Fibroblast of mammary gland (primary cell): ENCODE measurements around the gene EVA1C.

ENCODE experiments used
- DNase-seq: peaks from one replicate; pipeline ENCODE4 v3.0.0-alpha.2; 2010; ENCODE audit warnings: low read depth
- H3K4me3 ChIP-seq: 2 replicates; pipeline ENCODE4 v1.5.1; 2011; ENCODE audit warnings: low read depth, mild to moderate bottlenecking, low read length, moderate library complexity; ENCODE audit not compliant: control insufficient read depth
- TF ChIP-seq, protein P1 (sequence below): conservative IDR thresholded peaks from 2 replicates; pipeline ENCODE4 v1.5.1; 2011; ENCODE audit warnings: low read depth, low read length, inconsistent platforms; ENCODE audit not compliant: control insufficient read depth, insufficient read depth

EVA1C gene

DNA sequence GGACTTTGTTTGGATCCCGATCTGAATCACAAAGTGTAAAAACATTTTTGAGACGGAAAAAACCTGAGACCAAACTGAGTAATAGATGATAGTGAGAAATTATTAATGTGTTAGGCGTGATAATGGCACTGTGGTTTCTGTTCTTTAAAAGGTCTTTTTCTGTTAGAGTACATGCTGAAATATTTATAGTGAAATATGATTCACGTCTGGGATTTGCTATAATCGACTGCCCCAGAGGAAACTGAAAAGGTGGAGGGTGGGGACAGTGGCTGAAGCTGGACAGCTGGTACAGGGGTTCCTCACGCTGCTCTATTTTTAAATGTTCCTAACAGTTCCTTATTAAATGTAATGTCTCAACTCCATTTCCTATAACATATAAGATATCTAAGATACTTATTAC is 30.9 kb upstream of the EVA1C start:
- no peak overlapping the region for H3K4me3 ChIP-seq
- no peak for DNase-seq
- TF ChIP-seq, protein P1, sequence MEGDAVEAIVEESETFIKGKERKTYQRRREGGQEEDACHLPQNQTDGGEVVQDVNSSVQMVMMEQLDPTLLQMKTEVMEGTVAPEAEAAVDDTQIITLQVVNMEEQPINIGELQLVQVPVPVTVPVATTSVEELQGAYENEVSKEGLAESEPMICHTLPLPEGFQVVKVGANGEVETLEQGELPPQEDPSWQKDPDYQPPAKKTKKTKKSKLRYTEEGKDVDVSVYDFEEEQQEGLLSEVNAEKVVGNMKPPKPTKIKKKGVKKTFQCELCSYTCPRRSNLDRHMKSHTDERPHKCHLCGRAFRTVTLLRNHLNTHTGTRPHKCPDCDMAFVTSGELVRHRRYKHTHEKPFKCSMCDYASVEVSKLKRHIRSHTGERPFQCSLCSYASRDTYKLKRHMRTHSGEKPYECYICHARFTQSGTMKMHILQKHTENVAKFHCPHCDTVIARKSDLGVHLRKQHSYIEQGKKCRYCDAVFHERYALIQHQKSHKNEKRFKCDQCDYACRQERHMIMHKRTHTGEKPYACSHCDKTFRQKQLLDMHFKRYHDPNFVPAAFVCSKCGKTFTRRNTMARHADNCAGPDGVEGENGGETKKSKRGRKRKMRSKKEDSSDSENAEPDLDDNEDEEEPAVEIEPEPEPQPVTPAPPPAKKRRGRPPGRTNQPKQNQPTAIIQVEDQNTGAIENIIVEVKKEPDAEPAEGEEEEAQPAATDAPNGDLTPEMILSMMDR, result no peak

DNA sequence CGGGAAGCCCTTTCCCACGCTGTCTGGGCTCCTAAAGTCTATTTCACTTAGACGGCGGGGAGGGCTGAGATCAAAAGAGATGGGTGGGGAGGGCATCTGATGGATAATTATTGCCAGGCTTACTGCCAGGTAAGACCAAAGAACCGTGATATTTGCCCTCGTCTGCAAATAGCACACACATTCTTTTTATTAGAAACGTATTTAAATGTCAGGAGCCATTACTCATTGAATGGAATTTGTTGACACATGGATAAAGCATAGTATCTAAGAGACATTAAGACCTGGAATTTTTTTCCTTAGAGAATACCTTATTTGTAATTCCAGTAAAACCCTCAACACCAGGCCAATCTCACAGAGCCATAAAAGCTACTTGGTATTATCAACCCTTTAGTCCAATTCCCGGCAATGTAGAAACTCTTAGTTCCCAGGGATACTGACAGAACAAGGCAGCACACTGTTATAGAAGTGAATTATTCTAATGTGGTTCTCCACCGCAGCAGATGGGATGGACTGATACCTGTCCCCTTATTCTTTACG is 30.3 kb upstream of the EVA1C start:
- no peak overlapping the region for H3K4me3 ChIP-seq
- TF ChIP-seq, protein P1, result no peak
- peak; percentile 38 for DNase-seq

DNA sequence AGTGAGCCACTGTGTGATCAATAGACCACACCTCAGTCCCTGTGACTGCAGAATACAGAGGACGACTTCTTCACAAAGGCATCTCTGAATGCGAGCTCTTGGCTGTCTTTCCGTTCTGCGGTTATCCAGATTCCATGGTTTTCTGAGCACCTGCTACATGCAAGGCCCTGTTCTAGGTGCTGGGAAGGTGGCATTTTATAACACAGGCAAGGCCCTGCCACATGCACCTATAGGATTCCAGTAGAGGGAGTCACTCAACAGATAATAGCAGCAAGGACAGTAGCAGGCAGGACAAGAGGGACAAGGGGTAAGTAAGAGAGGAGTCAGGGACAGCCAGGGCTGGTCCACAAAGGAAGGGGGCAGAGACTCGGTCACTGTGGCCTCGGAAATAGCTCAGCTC is 28.7 kb upstream of the EVA1C start:
- DNase-seq, result no peak
- H3K4me3 ChIP-seq, result no peak overlapping the region

DNA sequence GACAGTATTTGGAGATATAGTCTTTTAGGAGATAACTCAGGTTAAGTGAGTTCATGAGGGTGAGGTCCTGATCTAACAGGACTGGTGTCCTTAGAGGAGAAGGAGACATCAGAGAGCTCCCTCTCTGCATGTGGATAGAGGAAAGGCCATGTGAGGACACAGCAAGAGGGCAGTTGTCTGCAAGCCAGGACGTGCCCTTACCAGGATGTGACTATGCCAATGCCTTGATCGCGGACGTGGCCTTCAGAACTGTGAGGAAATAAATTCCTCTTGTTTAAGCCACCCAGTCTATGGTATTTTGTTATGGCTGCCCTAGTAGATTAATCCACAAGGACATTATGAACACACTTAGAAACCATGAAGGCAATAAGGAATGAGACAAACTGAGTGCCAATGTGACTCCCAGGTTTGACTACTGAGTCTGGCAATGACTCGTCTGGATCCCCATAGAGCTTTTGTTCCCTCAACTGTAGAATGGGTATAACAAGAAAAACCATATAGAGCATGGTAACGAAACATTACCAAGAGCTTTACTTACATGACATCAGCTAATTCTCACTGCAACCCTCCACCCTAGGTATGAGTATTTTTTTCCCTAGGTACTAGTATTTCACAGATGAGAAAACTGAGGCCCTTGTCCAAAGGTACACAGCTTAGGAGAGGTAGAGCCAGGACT is 26.2 kb upstream of the EVA1C start:
- no peak overlapping the region for H3K4me3 ChIP-seq
- DNase-seq, result no peak
- TF ChIP-seq, protein P1, result no peak

More for the DNA sequence above, 28.7 kb upstream of the EVA1C start:
- TF ChIP-seq, protein P1, result no peak

DNA sequence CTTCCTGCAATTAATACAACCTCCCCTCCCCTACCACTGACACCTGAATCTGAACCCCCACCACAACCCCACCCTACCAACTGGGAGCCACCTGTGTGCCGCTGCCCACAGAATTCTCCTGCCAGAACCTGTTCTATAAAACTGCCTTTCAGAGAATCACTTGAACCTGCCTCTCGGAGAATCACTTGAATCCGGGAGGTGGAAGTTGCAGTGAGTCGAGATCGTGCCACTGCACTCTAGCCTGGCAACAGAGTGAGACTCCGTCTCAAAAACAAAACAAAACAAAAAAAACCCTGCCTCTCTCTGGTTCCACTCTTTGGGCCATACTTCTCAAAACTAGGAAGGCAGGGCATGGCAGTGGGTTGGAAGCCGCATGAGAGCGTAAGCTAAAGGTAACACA is 25.4 kb upstream of the EVA1C start:
- no peak for DNase-seq
- no peak overlapping the region for H3K4me3 ChIP-seq
- TF ChIP-seq, protein P1, result no peak

DNA sequence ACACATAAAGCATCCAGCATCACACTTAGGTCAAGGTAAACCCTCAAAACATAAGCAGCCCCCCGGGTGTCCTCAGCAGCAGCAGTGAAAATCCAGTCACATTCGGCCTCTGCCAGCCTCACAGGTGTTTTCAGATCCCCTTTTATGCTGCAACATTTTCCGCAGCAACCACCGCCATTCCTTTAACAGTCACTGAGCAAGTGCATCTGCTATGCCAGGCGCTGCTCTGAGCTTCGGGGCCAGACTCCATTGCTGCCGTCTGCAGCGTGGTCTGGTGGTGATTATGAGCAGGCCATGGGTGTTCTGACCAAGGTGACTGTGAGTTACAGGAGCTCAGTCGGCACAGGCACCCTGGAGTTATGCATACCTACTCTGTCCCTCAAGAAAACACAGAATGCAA is 24.2 kb upstream of the EVA1C start:
- no peak overlapping the region for H3K4me3 ChIP-seq
- TF ChIP-seq, protein P1, result no peak
- DNase-seq, result no peak
